NCI-H526 treated with DMSO at 0.1 percent for 48 hours (cell line): Measurements from ENCODE around the gene CCDC190.
A peak's percentile ranks its signal among the peaks of the same experiment; 100 is the strongest.
"Not testable (repeated sequence)": the region's sequence is repeated elsewhere in the genome, so short reads cannot be mapped to it uniquely, and the experiment has no call there.

Source experiments
- DNase-seq: peaks from one replicate; lab custom pipeline; 2025; lab: John Stamatoyannopoulos, UW

Gene CCDC190

GRCh38 chr1:162832470-162832869 lies 28.5 kb downstream of the CCDC190 start:
- no peak for DNase-seq

- no peak for DNase-seq
Observed at GRCh38 chr1:162829268-162829667, 31.7 kb downstream of the CCDC190 start.

GRCh38 chr1:162823771-162824525 lies 37.0 kb downstream of the CCDC190 start:
- peak; percentile 59 for DNase-seq

GRCh38 chr1:162823231-162823630 lies 37.7 kb downstream of the CCDC190 start:
- DNase-seq: no peak

GRCh38 chr1:162822391-162823200 lies 38.4 kb downstream of the CCDC190 start:
- peak; percentile 96 for DNase-seq

- DNase-seq: not testable (repeated sequence)
Observed at GRCh38 chr1:162818666-162819065, 42.3 kb downstream of the CCDC190 start.

GRCh38 chr1:162818136-162818535 lies 42.8 kb downstream of the CCDC190 start:
- not testable (repeated sequence) for DNase-seq

GRCh38 chr1:162812357-162812756 lies 48.6 kb downstream of the CCDC190 start:
- DNase-seq: not testable (repeated sequence)

GRCh38 chr1:162807503-162807902 lies 53.5 kb downstream of the CCDC190 start:
- DNase-seq: not testable (repeated sequence)
